ENCODE data around the gene KRT15. TPM values are rescaled to one million over a fixed set of nuclear protein-coding genes. Genes with fewer than 3 reads are reported as not detected.

Gene KRT15
- total RNA-seq, 6 donors from 2014 or later: 10.5 to 57.9 (median 19.2) TPM

GRCh38 chr17:41529491-41529915 is 10.8 kb upstream of the KRT15 start:
- no peak overlapping the region for H3K4me3 ChIP-seq
- no peaks in the 10 kb centered on the region for H3K9me3 ChIP-seq
- peaks cover 10 to 28% (median 18%) of the 10 kb centered on the region in 4 donors for H3K4me1 ChIP-seq
- ATAC-seq (ENCODE audit: low FRiP score in 2 of 2) (no peak), DNase-seq (no peak)
- no peak for TF ChIP-seq POLR2A (IDR thresholded peaks at IDR 0.05)
- TF ChIP-seq EP300 (IDR thresholded peaks at IDR 0.05): no peak
- TF ChIP-seq, protein P1, sequence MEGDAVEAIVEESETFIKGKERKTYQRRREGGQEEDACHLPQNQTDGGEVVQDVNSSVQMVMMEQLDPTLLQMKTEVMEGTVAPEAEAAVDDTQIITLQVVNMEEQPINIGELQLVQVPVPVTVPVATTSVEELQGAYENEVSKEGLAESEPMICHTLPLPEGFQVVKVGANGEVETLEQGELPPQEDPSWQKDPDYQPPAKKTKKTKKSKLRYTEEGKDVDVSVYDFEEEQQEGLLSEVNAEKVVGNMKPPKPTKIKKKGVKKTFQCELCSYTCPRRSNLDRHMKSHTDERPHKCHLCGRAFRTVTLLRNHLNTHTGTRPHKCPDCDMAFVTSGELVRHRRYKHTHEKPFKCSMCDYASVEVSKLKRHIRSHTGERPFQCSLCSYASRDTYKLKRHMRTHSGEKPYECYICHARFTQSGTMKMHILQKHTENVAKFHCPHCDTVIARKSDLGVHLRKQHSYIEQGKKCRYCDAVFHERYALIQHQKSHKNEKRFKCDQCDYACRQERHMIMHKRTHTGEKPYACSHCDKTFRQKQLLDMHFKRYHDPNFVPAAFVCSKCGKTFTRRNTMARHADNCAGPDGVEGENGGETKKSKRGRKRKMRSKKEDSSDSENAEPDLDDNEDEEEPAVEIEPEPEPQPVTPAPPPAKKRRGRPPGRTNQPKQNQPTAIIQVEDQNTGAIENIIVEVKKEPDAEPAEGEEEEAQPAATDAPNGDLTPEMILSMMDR (IDR thresholded peaks at IDR 0.05): no peak
- no peak for TF ChIP-seq POLR2AphosphoS5 (IDR thresholded peaks at IDR 0.05)
- peaks cover 0 to under 1% (median 0%) of the 10 kb centered on the region in 4 donors for H3K36me3 ChIP-seq
- peak overlapping the region; percentile 57 to 93 (median 88) for H3K27ac ChIP-seq
- 47 to 63% methylated on average over 3 to 5 of the region's 5 CpGs for WGBS, 2 donors
- peaks cover 0 to 15% (median 11%) of the 10 kb centered on the region in 4 donors for H3K27me3 ChIP-seq

DNA sequence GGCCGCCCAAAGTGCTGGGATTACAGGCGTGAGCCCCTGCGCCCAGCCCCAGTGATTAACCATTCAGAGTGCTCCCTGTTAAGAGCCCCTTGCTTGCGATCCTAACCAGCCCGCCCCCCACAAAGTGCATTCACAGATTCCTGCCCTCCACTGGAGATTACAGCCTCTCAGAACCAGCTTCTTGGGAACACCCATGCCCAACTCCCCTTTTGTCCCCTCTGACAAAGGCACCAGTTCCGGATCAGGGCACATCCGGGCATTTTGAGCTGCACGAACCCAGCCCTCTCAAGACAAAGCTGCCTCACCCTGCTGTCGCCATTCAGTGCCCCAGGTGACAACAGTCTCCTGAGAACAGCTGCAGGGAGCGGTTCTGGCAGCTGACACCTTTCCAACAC is 10.3 kb upstream of the KRT15 start:
- no peak for ATAC-seq (ENCODE audit: low FRiP score in 2 of 2)
- peak overlapping the region; percentile 69 to 93 (median 88) for H3K27ac ChIP-seq
- 48 to 49% methylated on average over 6 to 10 of the region's 10 CpGs for WGBS, 2 donors

GRCh38 chr17:41527063-41528023 is 8.7 kb upstream of the KRT15 start:
- TF ChIP-seq, protein P1 (IDR thresholded peaks at IDR 0.05): peak in 1 of 6 experiments; percentile 8
- TF ChIP-seq EP300 (IDR thresholded peaks at IDR 0.05): no peak
- no peak for TF ChIP-seq POLR2AphosphoS5 (IDR thresholded peaks at IDR 0.05)
- TF ChIP-seq POLR2A (IDR thresholded peaks at IDR 0.05): peak in 1 of 4 donors; percentile 7
- Histone ChIP-seq H3K4me3 (peak overlapping the region; percentile 38 to 61 (median 52)), H3K36me3 (peaks cover 0 to 5% (median 0%) of the 10 kb centered on the region in 4 donors), H3K27ac (peak overlapping the region; percentile 87 to 93 (median 88)), H3K9me3 (no peaks in the 10 kb centered on the region), H3K4me1 (peaks cover 15 to 46% (median 28%) of the 10 kb centered on the region in 4 donors), H3K27me3 (peaks cover 0 to 15% (median 11%) of the 10 kb centered on the region in 4 donors)
- DNase-seq: peak; percentile 70 to 88
- peak; percentile 42 to 61 for ATAC-seq (ENCODE audit: low FRiP score in 2 of 2)
- WGBS, 2 donors: 10 to 11% methylated on average over 43 to 51 of the region's 62 CpGs

More for the DNA sequence above, 10.3 kb upstream of the KRT15 start:
- H3K9me3 ChIP-seq: no peaks in the 10 kb centered on the region
- DNase-seq: peak in 1 of 2 donors; percentile 17
- TF ChIP-seq POLR2A (IDR thresholded peaks at IDR 0.05) (no peak), EP300 (IDR thresholded peaks at IDR 0.05) (no peak), POLR2AphosphoS5 (IDR thresholded peaks at IDR 0.05) (no peak)
- TF ChIP-seq, protein P1 (IDR thresholded peaks at IDR 0.05): no peak
- peak overlapping the region in 1 of 4 donors; percentile 50 for H3K4me3 ChIP-seq
- H3K36me3 ChIP-seq: peaks cover 0 to 5% (median 0%) of the 10 kb centered on the region in 4 donors
- H3K4me1 ChIP-seq: peaks cover 10 to 30% (median 18%) of the 10 kb centered on the region in 4 donors
- H3K27me3 ChIP-seq: peaks cover 0 to 15% (median 11%) of the 10 kb centered on the region in 4 donors

DNA sequence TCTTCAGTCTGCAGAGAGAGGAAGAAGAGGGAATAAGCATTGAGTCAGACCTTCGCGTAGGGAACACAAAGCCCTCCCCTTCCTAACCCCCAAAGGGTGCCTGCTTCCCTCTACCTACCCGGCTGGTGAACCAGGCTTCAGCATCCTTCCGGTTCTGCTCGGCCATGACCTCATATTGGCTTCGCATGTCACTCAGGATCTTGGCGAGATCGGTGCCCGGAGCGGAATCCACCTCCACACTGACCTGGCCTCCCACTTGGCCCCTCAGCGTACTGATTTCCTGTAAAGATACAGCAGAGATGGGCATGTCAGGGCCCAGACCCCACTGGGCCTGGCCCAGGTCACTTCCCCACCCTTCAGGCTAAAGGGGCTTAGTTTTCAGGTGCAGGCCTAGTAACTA is 5.6 kb upstream of the KRT15 start:
- H3K4me1 ChIP-seq: peaks cover 11 to 68% (median 25%) of the 10 kb centered on the region in 4 donors
- DNase-seq: no peak
- peak overlapping the region in 3 of 4 donors; percentile 6 to 33 (median 11) for H3K27ac ChIP-seq

GRCh38 chr17:41523787-41524186 is 5.1 kb upstream of the KRT15 start:
- WGBS, 2 donors: 73 to 79% methylated on average over 16 to 19 of the region's 19 CpGs
- Histone ChIP-seq H3K36me3 (peaks cover 0 to 5% (median 0%) of the 10 kb centered on the region in 4 donors), H3K27me3 (peaks cover 0 to 15% (median 11%) of the 10 kb centered on the region in 4 donors), H3K9me3 (no peaks in the 10 kb centered on the region), H3K27ac (peak overlapping the region in 3 of 4 donors; percentile 6 to 33 (median 11)), H3K4me3 (peak overlapping the region in 1 of 4 donors; percentile 55), H3K4me1 (peaks cover 11 to 63% (median 23%) of the 10 kb centered on the region in 4 donors)
- DNase-seq (peak in 1 of 2 donors; percentile 72), ATAC-seq (ENCODE audit: low FRiP score in 2 of 2) (no peak)
- no peak for TF ChIP-seq EP300 (IDR thresholded peaks at IDR 0.05)
- TF ChIP-seq POLR2A (IDR thresholded peaks at IDR 0.05): no peak
- TF ChIP-seq, protein P1 (IDR thresholded peaks at IDR 0.05): no peak
- no peak for TF ChIP-seq POLR2AphosphoS5 (IDR thresholded peaks at IDR 0.05)

More for the DNA sequence above, 5.6 kb upstream of the KRT15 start:
- Histone ChIP-seq H3K9me3 (no peaks in the 10 kb centered on the region), H3K4me3 (peak overlapping the region in 1 of 4 donors; percentile 55), H3K36me3 (peaks cover 0 to 5% (median 0%) of the 10 kb centered on the region in 4 donors), H3K27me3 (peaks cover 0 to 15% (median 11%) of the 10 kb centered on the region in 4 donors)
- TF ChIP-seq EP300 (IDR thresholded peaks at IDR 0.05) (no peak), POLR2A (IDR thresholded peaks at IDR 0.05) (peak in 1 of 4 donors; percentile 3)
- ATAC-seq (ENCODE audit: low FRiP score in 2 of 2): no peak
- WGBS, 2 donors: 77 to 87% methylated on average over 11 of the region's 11 CpGs

Data from upper lobe of left lung (tissue), 6 donors.